K562 (cell line): ENCODE results near the gene EIF1B. TPM values are rescaled to one million over a fixed set of nuclear protein-coding genes. Genes with fewer than 3 reads are reported as not detected.

Experiments used
- CSDE1 ChIP-seq, 2 experiments: fragments of 450-650 bp; IDR thresholded peaks; 2 replicates each; pipeline ENCODE4 v1.6.1; 2016; ENCODE audit warnings: mild to moderate bottlenecking in 1 of 2
- CXXC5 ChIP-seq: fragments of 250-450 bp; sonication (Bioruptor Pico); IDR thresholded peaks from 2 replicates; pipeline ENCODE4 v1.8.0; 2022; ENCODE audit warnings: inconsistent platforms, mild to moderate bottlenecking, moderate library complexity
- DMBX1 ChIP-seq: fragments of 250-450 bp; sonication (Bioruptor Pico); IDR thresholded peaks from 2 replicates; pipeline ENCODE4 v1.8.0; 2022; ENCODE audit warnings: inconsistent platforms, mild to moderate bottlenecking, moderate library complexity, borderline replicate concordance
- FOXA3 ChIP-seq, 2 experiments: fragments of 450-650 bp in 1 of 2; sonication (generic) in 1 of 2; formaldehyde crosslinking; IDR thresholded peaks in 1 of 2; conservative IDR thresholded peaks in 1 of 2; 2 replicates each; pipeline versions ENCODE4 v1.4.0 to v1.8.0; 2020 to 2022; ENCODE audit warnings: mild to moderate bottlenecking in 2 of 2, missing genetic modification reagents in 1 of 2
- GABPB2 ChIP-seq: fragments of 250-450 bp; sonication (Bioruptor Pico); conservative IDR thresholded peaks from 2 replicates; pipeline ENCODE4 v1.5.1; 2021; ENCODE audit warnings: mild to moderate bottlenecking
- HNRNPH1 ChIP-seq: fragments of 200-400 bp; formaldehyde crosslinking; optimal IDR thresholded peaks from 2 replicates; pipeline ENCODE3; 2017; ENCODE audit warnings: low read depth, mild to moderate bottlenecking, low read length, moderate library complexity
- KDM2B ChIP-seq: fragments of 250-450 bp; sonication (Bioruptor Pico); IDR thresholded peaks from 2 replicates; pipeline ENCODE4 v1.8.0; 2021; ENCODE audit warnings: mild to moderate bottlenecking, moderate library complexity
- NFYB ChIP-seq: IDR thresholded peaks from 2 replicates; pipeline ENCODE4 v1.6.1; 2011; ENCODE audit warnings: mild to moderate bottlenecking, moderate library complexity; ENCODE audit not compliant: insufficient read length; ENCODE audit errors: extremely low read depth
- PYGO2 ChIP-seq: fragments of 450-650 bp; IDR thresholded peaks from 2 replicates; pipeline ENCODE4 v1.6.1; 2016; ENCODE audit warnings: mild to moderate bottlenecking, missing genetic modification characterization, moderate library complexity, missing compliant biosample characterization
- SUPT5H ChIP-seq: fragments of 450-650 bp; IDR thresholded peaks from 2 replicates; pipeline ENCODE4 v1.6.1; 2016
- TRIM24 ChIP-seq, 2 experiments: fragments of 450-650 bp; IDR thresholded peaks; 2 replicates each; pipeline ENCODE4 v1.6.1; 2016
- TRIM28 ChIP-seq: fragments of 450-650 bp; IDR thresholded peaks from 2 replicates; pipeline ENCODE4 v1.6.1; 2017
- ZNF12 ChIP-seq: sonication (generic); formaldehyde crosslinking; IDR thresholded peaks from 2 replicates; pipeline ENCODE4 v1.4.0; 2020; ENCODE audit warnings: mild to moderate bottlenecking, missing genetic modification reagents
- ZNF224 ChIP-seq: sonication (generic); formaldehyde crosslinking; IDR thresholded peaks from 2 replicates; pipeline ENCODE4 v1.8.0; 2022; ENCODE audit warnings: mild to moderate bottlenecking, missing genetic modification reagents
- ZNF23 ChIP-seq: fragments of 250-450 bp; sonication (Bioruptor Pico); IDR thresholded peaks from 2 replicates; pipeline ENCODE4 v1.4.0; 2020; ENCODE audit warnings: mild to moderate bottlenecking
- ZNF316 ChIP-seq: fragments of 450-650 bp; IDR thresholded peaks from 2 replicates; pipeline ENCODE4 v1.6.1; 2016
- ZNF699 ChIP-seq: fragments of 250-450 bp; sonication (Bioruptor Pico); IDR thresholded peaks from 2 replicates; pipeline ENCODE4 v1.8.0; 2021; ENCODE audit warnings: mild to moderate bottlenecking, moderate library complexity; ENCODE audit not compliant: insufficient replicate concordance
- ZNF778 ChIP-seq: fragments of 450-650 bp; formaldehyde crosslinking; IDR thresholded peaks from 2 replicates; pipeline ENCODE4 v1.4.0; 2020; ENCODE audit warnings: mild to moderate bottlenecking, moderate library complexity
- polyA plus RNA-seq, 8 experiments: library from polyadenylated mRNA; depleted of rRNA in 4 of 8; stranded (reverse) in 5 of 8; unstranded in 3 of 8; fragments of >200 nt; fragmentation: Nextera tagmentation in 2 of 8; fragmentation: Illumina TruSeq in 1 of 8; extraction: Ambion mirVana in 2 of 8; extraction: Trizol in 1 of 8; gene quantifications; 2 replicates each; pipeline versions ENCODE4 v1.2.1 to v1.2.3, GENCODE V29; 2011 to 2014; ENCODE audit warnings: inconsistent platforms in 1 of 8, missing spikeins in 1 of 8
- total RNA-seq, 7 experiments: library from RNA; depleted of rRNA in 6 of 7; stranded (reverse); fragments of >200 nt in 6 of 7; fragmentation: Illumina TruSeq in 2 of 7; extraction: Trizol in 2 of 7; gene quantifications; 2 replicates each; pipeline versions ENCODE4 v1.2.1 to v1.2.3, GENCODE V29; 2011 to 2021; ENCODE audit warnings: low replicate concordance in 1 of 7
- TF ChIP-seq, protein P1 (sequence below): fragments of 250-450 bp; sonication (Bioruptor Pico); IDR thresholded peaks from 2 replicates; pipeline ENCODE4 v1.8.0; 2021; ENCODE audit warnings: mild to moderate bottlenecking, moderate library complexity
- TF ChIP-seq, protein P2 (sequence below): fragments of 450-650 bp; formaldehyde crosslinking; IDR thresholded peaks from 2 replicates; pipeline ENCODE4 v1.4.0; 2020; ENCODE audit warnings: mild to moderate bottlenecking, mixed read lengths
- TF ChIP-seq, protein P3 (sequence below): fragments of 450-650 bp; IDR thresholded peaks from 2 replicates; pipeline ENCODE4 v1.6.1; 2016; ENCODE audit warnings: missing biosample characterization, missing genetic modification characterization
- TF ChIP-seq, protein P4 (sequence below): IDR thresholded peaks from 2 replicates; pipeline ENCODE4 v1.6.1; 2012; ENCODE audit warnings: low read depth, low read length, improper control_type of control experiment, borderline replicate concordance

The EIF1B gene
- total and polyA plus RNA-seq, 9 of the 15 experiments (the other 6 are each of a cell fraction or from before 2014, with no cell fraction given), result 18.1 to 184 (median 78.9) TPM

DNA sequence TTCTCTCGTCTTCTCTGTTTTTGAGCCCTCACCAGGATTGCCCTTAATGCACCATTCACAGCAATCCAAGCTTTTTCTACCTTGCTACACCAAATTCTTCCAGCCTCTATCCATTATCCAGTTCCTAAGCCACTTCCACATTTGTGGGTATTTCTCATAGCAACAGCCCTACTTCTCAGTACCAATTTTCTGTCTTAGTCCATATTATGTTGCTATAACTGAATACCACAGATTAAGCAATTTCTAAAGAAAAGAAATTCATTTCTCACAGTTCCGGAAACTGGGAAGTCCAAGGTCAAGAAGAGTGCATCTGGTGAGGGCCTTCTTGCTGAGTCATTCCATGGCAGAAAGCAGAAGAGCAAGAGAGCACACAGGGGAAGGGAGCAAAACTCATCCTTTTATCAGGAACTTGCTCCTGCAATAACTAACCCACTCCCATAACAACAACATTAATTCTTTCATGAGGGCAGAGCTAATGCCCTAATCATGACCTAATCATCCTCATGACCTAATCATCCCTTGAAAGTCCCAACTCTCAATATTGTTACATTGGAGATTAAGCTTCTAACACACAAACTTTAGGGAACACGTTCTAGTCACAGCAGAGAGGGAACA is 9.7 kb upstream of the EIF1B start (continued):
- TF ChIP-seq CXXC5 (CRISPR knock-in tag), result peak; percentile 55
- no peak for TF ChIP-seq ZNF224 (CRISPR knock-in tag)
- TF ChIP-seq, protein P1, sequence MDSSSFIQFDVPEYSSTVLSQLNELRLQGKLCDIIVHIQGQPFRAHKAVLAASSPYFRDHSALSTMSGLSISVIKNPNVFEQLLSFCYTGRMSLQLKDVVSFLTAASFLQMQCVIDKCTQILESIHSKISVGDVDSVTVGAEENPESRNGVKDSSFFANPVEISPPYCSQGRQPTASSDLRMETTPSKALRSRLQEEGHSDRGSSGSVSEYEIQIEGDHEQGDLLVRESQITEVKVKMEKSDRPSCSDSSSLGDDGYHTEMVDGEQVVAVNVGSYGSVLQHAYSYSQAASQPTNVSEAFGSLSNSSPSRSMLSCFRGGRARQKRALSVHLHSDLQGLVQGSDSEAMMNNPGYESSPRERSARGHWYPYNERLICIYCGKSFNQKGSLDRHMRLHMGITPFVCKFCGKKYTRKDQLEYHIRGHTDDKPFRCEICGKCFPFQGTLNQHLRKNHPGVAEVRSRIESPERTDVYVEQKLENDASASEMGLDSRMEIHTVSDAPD (CRISPR knock-in tag), result 0 out of 2 replicates have a peak, but pooled peaks have one; percentile 5
- TF ChIP-seq ZNF699, result no peak
- no peak for TF ChIP-seq GABPB2 (CRISPR knock-in tag)
- peak; percentile 78 for TF ChIP-seq PYGO2 (tag)
- TF ChIP-seq DMBX1, result peak; percentile 80; the same call in 1 of the 2 replicates
- TF ChIP-seq ZNF778, result no peak
- peak; percentile 43; the same call in 1 of the 2 replicates for TF ChIP-seq ZNF23 (CRISPR knock-in tag)
- TF ChIP-seq ZNF316, result peak; percentile 98
- TF ChIP-seq CSDE1 (IDR thresholded peaks at IDR 0.05), result peak in 1 of 2 experiments; percentile 62; a peak in 2 of 4 replicates
- TF ChIP-seq, protein P2, sequence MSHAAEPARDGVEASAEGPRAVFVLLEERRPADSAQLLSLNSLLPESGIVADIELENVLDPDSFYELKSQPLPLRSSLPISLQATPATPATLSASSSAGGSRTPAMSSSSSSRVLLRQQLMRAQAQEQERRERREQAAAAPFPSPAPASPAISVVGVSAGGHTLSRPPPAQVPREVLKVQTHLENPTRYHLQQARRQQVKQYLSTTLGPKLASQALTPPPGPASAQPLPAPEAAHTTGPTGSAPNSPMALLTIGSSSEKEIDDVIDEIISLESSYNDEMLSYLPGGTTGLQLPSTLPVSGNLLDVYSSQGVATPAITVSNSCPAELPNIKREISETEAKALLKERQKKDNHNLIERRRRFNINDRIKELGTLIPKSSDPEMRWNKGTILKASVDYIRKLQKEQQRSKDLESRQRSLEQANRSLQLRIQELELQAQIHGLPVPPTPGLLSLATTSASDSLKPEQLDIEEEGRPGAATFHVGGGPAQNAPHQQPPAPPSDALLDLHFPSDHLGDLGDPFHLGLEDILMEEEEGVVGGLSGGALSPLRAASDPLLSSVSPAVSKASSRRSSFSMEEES (CRISPR knock-in tag), result no peak
- TF ChIP-seq KDM2B (CRISPR knock-in tag), result no peak
- TF ChIP-seq TRIM24 (IDR thresholded peaks at IDR 0.05), result peak; percentile 68 to 70; a peak in 3 of 4 replicates
- peak; percentile 59; the same call in 1 of the 2 replicates for TF ChIP-seq TRIM28
- TF ChIP-seq ZNF12 (CRISPR knock-in tag), result no peak
- TF ChIP-seq HNRNPH1, result no peak
- TF ChIP-seq, protein P3, sequence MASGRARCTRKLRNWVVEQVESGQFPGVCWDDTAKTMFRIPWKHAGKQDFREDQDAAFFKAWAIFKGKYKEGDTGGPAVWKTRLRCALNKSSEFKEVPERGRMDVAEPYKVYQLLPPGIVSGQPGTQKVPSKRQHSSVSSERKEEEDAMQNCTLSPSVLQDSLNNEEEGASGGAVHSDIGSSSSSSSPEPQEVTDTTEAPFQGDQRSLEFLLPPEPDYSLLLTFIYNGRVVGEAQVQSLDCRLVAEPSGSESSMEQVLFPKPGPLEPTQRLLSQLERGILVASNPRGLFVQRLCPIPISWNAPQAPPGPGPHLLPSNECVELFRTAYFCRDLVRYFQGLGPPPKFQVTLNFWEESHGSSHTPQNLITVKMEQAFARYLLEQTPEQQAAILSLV (tag), result peak; percentile 42; the same call in 1 of the 2 replicates
- TF ChIP-seq FOXA3 (CRISPR knock-in tag; conservative IDR thresholded peaks at IDR 0.05 in 1 of 2, IDR thresholded peaks at IDR 0.05 in 1 of 2), result no peak
- TF ChIP-seq SUPT5H, result peak; percentile 57; the same call in 1 of the 2 replicates
- TF ChIP-seq NFYB, result no peak
- TF ChIP-seq, protein P4, sequence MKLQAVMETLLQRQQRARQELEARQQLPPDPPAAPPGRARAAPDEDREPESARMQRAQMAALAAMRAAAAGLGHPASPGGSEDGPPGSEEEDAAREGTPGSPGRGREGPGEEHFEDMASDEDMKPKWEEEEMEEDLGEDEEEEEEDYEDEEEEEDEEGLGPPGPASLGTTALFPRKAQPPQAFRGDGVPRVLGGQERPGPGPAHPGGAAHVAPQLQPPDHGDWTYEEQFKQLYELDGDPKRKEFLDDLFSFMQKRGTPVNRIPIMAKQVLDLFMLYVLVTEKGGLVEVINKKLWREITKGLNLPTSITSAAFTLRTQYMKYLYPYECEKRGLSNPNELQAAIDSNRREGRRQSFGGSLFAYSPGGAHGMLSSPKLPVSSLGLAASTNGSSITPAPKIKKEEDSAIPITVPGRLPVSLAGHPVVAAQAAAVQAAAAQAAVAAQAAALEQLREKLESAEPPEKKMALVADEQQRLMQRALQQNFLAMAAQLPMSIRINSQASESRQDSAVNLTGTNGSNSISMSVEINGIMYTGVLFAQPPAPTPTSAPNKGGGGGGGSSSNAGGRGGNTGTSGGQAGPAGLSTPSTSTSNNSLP, result 0 out of 2 replicates have a peak, but pooled peaks have one; percentile 41
